Upper lobe of left lung (tissue), 6 donors: ENCODE measurements around the gene CRYBG1. TPM values are rescaled to one million over a fixed set of nuclear protein-coding genes. Genes with fewer than 3 reads are reported as not detected.
A peak's percentile ranks its signal among the peaks of the same experiment; 100 is the strongest.

Experiments used
- ATAC-seq, 2 donors: fragments of 200-7000 bp; cut with Tn5 transposase; one replicate each; pipeline ENCODE4 v1.9.1; 2022; ENCODE audit warnings: mild to moderate bottlenecking in 2 of 2, moderate library complexity in 2 of 2; ENCODE audit not compliant: low FRiP score in 2 of 2
- DNase-seq, 2 donors: peaks; one replicate each; pipeline ENCODE4 v3.0.0-alpha.2; 2019 to 2020
- H3K27ac ChIP-seq, 4 donors: fragments of 200-600 bp; sonication (generic); one replicate each; pipeline ENCODE4 v1.5.1; 2016 to 2019
- H3K27me3 ChIP-seq, 4 donors: fragments of 200-600 bp; sonication (generic); one replicate each; pipeline ENCODE4 v1.5.1; 2017 to 2019
- H3K36me3 ChIP-seq, 4 donors: fragments of 200-600 bp; sonication (generic); one replicate each; pipeline ENCODE4 v1.5.1; 2016 to 2019
- H3K4me1 ChIP-seq, 4 donors: fragments of 200-600 bp; sonication (generic); one replicate each; pipeline ENCODE4 v1.5.1; 2018 to 2019
- H3K4me3 ChIP-seq, 4 donors: fragments of 200-600 bp; sonication (generic); one replicate each; pipeline ENCODE4 v1.5.1; 2017 to 2019; ENCODE audit warnings: mild to moderate bottlenecking in 2 of 4, moderate library complexity in 1 of 4
- H3K9me3 ChIP-seq, 4 donors: fragments of 200-600 bp; sonication (generic); one replicate each; pipeline ENCODE4 v1.5.1; 2018 to 2019
- CTCF ChIP-seq, 6 experiments: fragments of 450-650 bp in 4 of 6; fragments of 200-600 bp in 2 of 6; sonication (generic) in 2 of 6; IDR thresholded peaks; one replicate each; pipeline ENCODE4 v1.5.1; 2016 to 2019; ENCODE audit warnings: antibody characterized with exemption in 6 of 6
- EP300 ChIP-seq, 4 donors: sonication (generic); formaldehyde crosslinking; IDR thresholded peaks; one replicate each; pipeline ENCODE4 v1.5.1; 2017; ENCODE audit warnings: antibody characterized with exemption in 4 of 4, control low read depth in 2 of 4
- POLR2A ChIP-seq, 4 donors: fragments of 450-650 bp; IDR thresholded peaks; one replicate each; pipeline ENCODE4 v1.5.1; 2016 to 2017; ENCODE audit warnings: antibody characterized with exemption in 4 of 4, mild to moderate bottlenecking in 2 of 4
- POLR2AphosphoS5 ChIP-seq, 2 donors: sonication (generic); formaldehyde crosslinking; IDR thresholded peaks; one replicate each; pipeline ENCODE4 v1.5.1; 2017; ENCODE audit warnings: antibody characterized with exemption in 2 of 2
- WGBS, 2 donors: methylation state at CpG; one replicate each; pipeline ENCODE4 v1.1.5; 2017 to 2018; 5-methylcytosine and 5-hydroxymethylcytosine counted together
- total RNA-seq, 6 donors: library from RNA; depleted of rRNA in 4 of 6; stranded (reverse); fragments of >200 nt in 4 of 6; gene quantifications; one replicate each; pipeline versions ENCODE4 v1.1.0 to v1.2.1, GENCODE V29; 2016 to 2021
- donor health status: DM: no; HTN: no; CAD: no; lungs with moderate emphysema.
- donor health status: DM: no; HTN: yes; CAD: no; lungs with severe emphysema.

Gene CRYBG1
- total RNA-seq, 6 donors from 2014 or later, result 17.8 to 35.1 (median 25.5) TPM

- no peak for DNase-seq
- 92 to 95% methylated on average over 3 of the region's 3 CpGs for WGBS, 2 donors
- H3K36me3 ChIP-seq, result peaks cover 0 to 17% (median 0%) of the 10 kb centered on the region in 4 donors
Measured at GRCh38 chr6:106591111-106591825, 230.8 kb downstream of the CRYBG1 start.

GRCh38 chr6:106599440-106599839 lies 238.9 kb downstream of the CRYBG1 start:
- Histone ChIP-seq H3K9me3 (no peaks in the 10 kb centered on the region), H3K4me1 (no peaks in the 10 kb centered on the region), H3K4me3 (no peak overlapping the region), H3K36me3 (peaks cover 0 to 11% (median 0%) of the 10 kb centered on the region in 4 donors), H3K27me3 (no peaks in the 10 kb centered on the region), H3K27ac (no peak overlapping the region)
- TF ChIP-seq POLR2A (IDR thresholded peaks at IDR 0.05), result no peak
- TF ChIP-seq CTCF (IDR thresholded peaks at IDR 0.05), result no peak
- no peak for TF ChIP-seq EP300 (IDR thresholded peaks at IDR 0.05)
- TF ChIP-seq POLR2AphosphoS5 (IDR thresholded peaks at IDR 0.05), result no peak
- ATAC-seq (no peak), DNase-seq (no peak)
- 50 to 95% methylated on average over 1 to 2 of the region's 2 CpGs for WGBS, 2 donors

More at GRCh38 chr6:106591111-106591825, 230.8 kb downstream of the CRYBG1 start:
- Histone ChIP-seq H3K27ac (no peak overlapping the region), H3K4me3 (no peak overlapping the region), H3K4me1 (no peaks in the 10 kb centered on the region), H3K9me3 (no peaks in the 10 kb centered on the region), H3K27me3 (no peaks in the 10 kb centered on the region)
- ATAC-seq, result no peak
- TF ChIP-seq POLR2AphosphoS5 (IDR thresholded peaks at IDR 0.05) (no peak), CTCF (IDR thresholded peaks at IDR 0.05) (no peak), EP300 (IDR thresholded peaks at IDR 0.05) (no peak), POLR2A (IDR thresholded peaks at IDR 0.05) (no peak)

- 96 to 97% methylated on average over 2 of the region's 2 CpGs for WGBS, 2 donors
- Histone ChIP-seq H3K4me1 (no peaks in the 10 kb centered on the region), H3K4me3 (no peak overlapping the region), H3K36me3 (peaks cover 0 to 11% (median 0%) of the 10 kb centered on the region in 4 donors), H3K27ac (no peak overlapping the region), H3K9me3 (no peaks in the 10 kb centered on the region), H3K27me3 (no peaks in the 10 kb centered on the region)
- TF ChIP-seq POLR2AphosphoS5 (IDR thresholded peaks at IDR 0.05) (no peak), POLR2A (IDR thresholded peaks at IDR 0.05) (no peak), CTCF (IDR thresholded peaks at IDR 0.05) (no peak), EP300 (IDR thresholded peaks at IDR 0.05) (no peak)
- no peak for DNase-seq
- ATAC-seq, result no peak
Measured at GRCh38 chr6:106600329-106600728, 239.8 kb downstream of the CRYBG1 start.

GRCh38 chr6:106608080-106608668 lies 247.7 kb downstream of the CRYBG1 start:
- Histone ChIP-seq H3K4me1 (no peaks in the 10 kb centered on the region), H3K4me3 (no peak overlapping the region), H3K36me3 (peaks cover 0 to 5% (median 0%) of the 10 kb centered on the region in 4 donors), H3K9me3 (no peaks in the 10 kb centered on the region), H3K27me3 (no peaks in the 10 kb centered on the region), H3K27ac (no peak overlapping the region)
- ATAC-seq, result peak in 1 of 2 donors; percentile 80
- TF ChIP-seq POLR2AphosphoS5 (IDR thresholded peaks at IDR 0.05) (no peak), CTCF (IDR thresholded peaks at IDR 0.05) (peak in 5 of 6 experiments; percentile 24 to 74 (median 74))
- no peak for DNase-seq
- 8 to 21% methylated on average over 2 of the region's 2 CpGs for WGBS, 2 donors
